ENCODE results near the gene BPI. TPM values are rescaled to one million over a fixed set of nuclear protein-coding genes. Genes with fewer than 3 reads are reported as not detected.
"Not testable (repeated sequence)": the region's sequence is repeated elsewhere in the genome, so short reads cannot be mapped to it uniquely, and the experiment has no call there.

Gene BPI
- total RNA-seq, 4 donors from 2014 or later = 0.27 to 11.5 (median 3.5) TPM; not detected in 1

- intact Hi-C loops (cut with DNase I; ENCODE audit: low total_unique reads) = no loop called here
- DNase-seq = no peak
- Histone ChIP-seq H3K4me1 (no peaks in the 10 kb centered on the region), H3K27me3 (no peaks in the 10 kb centered on the region), H3K4me3 (no peak overlapping the region), H3K9me3 (no peaks in the 10 kb centered on the region), H3K36me3 (no peaks in the 10 kb centered on the region), H3K27ac (no peak overlapping the region)
- TF ChIP-seq POLR2A (IDR thresholded peaks at IDR 0.05) (no peak), CTCF (IDR thresholded peaks at IDR 0.05) (no peak)
These were observed 26.7 kb upstream of the BPI start for GRCh38 chr20:38277285-38277684.

- DNase-seq = no peak
- H3K36me3 ChIP-seq = no peaks in the 10 kb centered on the region
- H3K4me3 ChIP-seq = no peak overlapping the region
- TF ChIP-seq POLR2A (IDR thresholded peaks at IDR 0.05) (no peak), CTCF (IDR thresholded peaks at IDR 0.05) (no peak)
- H3K27me3 ChIP-seq = no peaks in the 10 kb centered on the region
- no peaks in the 10 kb centered on the region for H3K9me3 ChIP-seq
- H3K4me1 ChIP-seq = no peaks in the 10 kb centered on the region
- intact Hi-C loops (cut with DNase I; ENCODE audit: low total_unique reads) = no loop called here
- H3K27ac ChIP-seq = no peak overlapping the region
These were observed 26.3 kb upstream of the BPI start for GRCh38 chr20:38277691-38278090.

GRCh38 chr20:38278131-38278530 lies 25.8 kb upstream of the BPI start:
- intact Hi-C loops (cut with DNase I; ENCODE audit: low total_unique reads) = no loop called here
- Histone ChIP-seq H3K4me3 (no peak overlapping the region), H3K4me1 (no peaks in the 10 kb centered on the region), H3K27ac (no peak overlapping the region), H3K27me3 (no peaks in the 10 kb centered on the region), H3K36me3 (no peaks in the 10 kb centered on the region), H3K9me3 (no peaks in the 10 kb centered on the region)
- no peak for DNase-seq
- TF ChIP-seq POLR2A (IDR thresholded peaks at IDR 0.05) (no peak), CTCF (IDR thresholded peaks at IDR 0.05) (no peak)

GRCh38 chr20:38278763-38279162 lies 25.2 kb upstream of the BPI start:
- no peaks in the 10 kb centered on the region for H3K27me3 ChIP-seq
- H3K36me3 ChIP-seq = no peaks in the 10 kb centered on the region
- no peak overlapping the region for H3K4me3 ChIP-seq
- intact Hi-C loops (cut with DNase I; ENCODE audit: low total_unique reads) = no loop called here
- no peak overlapping the region for H3K27ac ChIP-seq
- H3K4me1 ChIP-seq = no peaks in the 10 kb centered on the region
- TF ChIP-seq CTCF (IDR thresholded peaks at IDR 0.05) (no peak), POLR2A (IDR thresholded peaks at IDR 0.05) (no peak)
- H3K9me3 ChIP-seq = no peaks in the 10 kb centered on the region
- DNase-seq = no peak

- H3K36me3 ChIP-seq; DNase-seq; H3K9me3 ChIP-seq; H3K27ac ChIP-seq; H3K4me3 ChIP-seq; H3K4me1 ChIP-seq; H3K27me3 ChIP-seq; intact Hi-C loops (cut with DNase I; ENCODE audit: low total_unique reads): not testable (repeated sequence)
These were observed 22.6 kb upstream of the BPI start for GRCh38 chr20:38281176-38281915.

- no peaks in the 10 kb centered on the region for H3K27me3 ChIP-seq
- H3K9me3 ChIP-seq = no peaks in the 10 kb centered on the region
- H3K36me3 ChIP-seq = no peaks in the 10 kb centered on the region
- TF ChIP-seq CTCF (IDR thresholded peaks at IDR 0.05) (no peak), POLR2A (IDR thresholded peaks at IDR 0.05) (no peak)
- H3K4me3 ChIP-seq = no peak overlapping the region
- no peaks in the 10 kb centered on the region for H3K4me1 ChIP-seq
- H3K27ac ChIP-seq = no peak overlapping the region
- intact Hi-C loops (cut with DNase I; ENCODE audit: low total_unique reads) = no loop called here
- DNase-seq = no peak
These were observed 20.7 kb upstream of the BPI start for GRCh38 chr20:38283236-38283635.

GRCh38 chr20:38284066-38284650 lies 19.8 kb upstream of the BPI start:
- H3K4me3 ChIP-seq; intact Hi-C loops (cut with DNase I; ENCODE audit: low total_unique reads); H3K9me3 ChIP-seq; H3K27me3 ChIP-seq; H3K36me3 ChIP-seq; H3K4me1 ChIP-seq; DNase-seq; H3K27ac ChIP-seq: not testable (repeated sequence)
